Stimulated activated naive CD8-positive, alpha-beta T cell treated with anti-CD3 and anti-CD28 coated beads, Interleukin-15, Interleukin-2, amounts not matched to agents 100 U/mL and 50 U/mL, for 24 hours (primary cell): ENCODE data around the gene STRIT1.
"Not testable (repeated sequence)": the region's sequence is repeated elsewhere in the genome, so short reads cannot be mapped to it uniquely, and the experiment has no call there.

Source experiments
- ATAC-seq: fragments of 150-1000 bp; cut with Tn5 transposase; one replicate; pipeline ENCODE4 v1.10.0; 2021
- DNase-seq: peaks from one replicate; pipeline ENCODE4 v3.0.0; 2021

Gene STRIT1

GRCh38 chr3:155270485-155271342, 22.8 kb downstream of the STRIT1 start:
- DNase-seq = no peak
- ATAC-seq = no peak

GRCh38 chr3:155270063-155270462, 23.4 kb downstream of the STRIT1 start:
- no peak for DNase-seq
- no peak for ATAC-seq

GRCh38 chr3:155262855-155263254, 30.6 kb downstream of the STRIT1 start:
- not testable (repeated sequence) for ATAC-seq, DNase-seq

- DNase-seq (no peak), ATAC-seq (no peak)
Observed at GRCh38 chr3:155262295-155262694, 31.2 kb downstream of the STRIT1 start.

GRCh38 chr3:155254445-155254844, 39.0 kb downstream of the STRIT1 start:
- ATAC-seq (no peak), DNase-seq (no peak)

GRCh38 chr3:155252535-155252934, 40.9 kb downstream of the STRIT1 start:
- ATAC-seq (no peak), DNase-seq (no peak)

- ATAC-seq (no peak), DNase-seq (no peak)
Observed at GRCh38 chr3:155252021-155252420, 41.5 kb downstream of the STRIT1 start.

- DNase-seq = no peak
- no peak for ATAC-seq
Observed at GRCh38 chr3:155248531-155249187, 44.8 kb downstream of the STRIT1 start.

- ATAC-seq (no peak), DNase-seq (no peak)
Observed at GRCh38 chr3:155244699-155245098, 48.8 kb downstream of the STRIT1 start.

GRCh38 chr3:155244216-155244615, 49.3 kb downstream of the STRIT1 start:
- ATAC-seq = no peak

GRCh38 chr3:155243512-155243921, 50.0 kb downstream of the STRIT1 start:
- DNase-seq = no peak
- no peak for ATAC-seq

More at GRCh38 chr3:155244216-155244615, 49.3 kb downstream of the STRIT1 start:
- DNase-seq = no peak

- DNase-seq (no peak), ATAC-seq (no peak)
Observed at GRCh38 chr3:155242342-155242741, 51.1 kb downstream of the STRIT1 start.

- ATAC-seq (no peak), DNase-seq (no peak)
Observed at GRCh38 chr3:155241579-155241978, 51.9 kb downstream of the STRIT1 start.
